Epithelial cell of esophagus (primary cell): ENCODE data around the gene DPP6.

Experiments
- DNase-seq: peaks from one replicate; pipeline ENCODE4 v3.0.0; 2010; ENCODE audit warnings: low read depth
- H3K4me3 ChIP-seq: 2 replicates; pipeline ENCODE4 v1.5.1; 2011; ENCODE audit warnings: mild to moderate bottlenecking, low read length, control low read depth
- TF ChIP-seq, protein P1 (sequence below): IDR thresholded peaks from 2 replicates; pipeline ENCODE4 v1.5.1; 2011; ENCODE audit warnings: low read depth, mild to moderate bottlenecking, low read length, control low read depth, inconsistent platforms; ENCODE audit not compliant: insufficient read depth; ENCODE audit errors: missing control alignments

The DPP6 gene

GRCh38 chr7:154451480-154452457, 399.6 kb downstream of the DPP6 start:
- DNase-seq = no peak
- TF ChIP-seq, protein P1, sequence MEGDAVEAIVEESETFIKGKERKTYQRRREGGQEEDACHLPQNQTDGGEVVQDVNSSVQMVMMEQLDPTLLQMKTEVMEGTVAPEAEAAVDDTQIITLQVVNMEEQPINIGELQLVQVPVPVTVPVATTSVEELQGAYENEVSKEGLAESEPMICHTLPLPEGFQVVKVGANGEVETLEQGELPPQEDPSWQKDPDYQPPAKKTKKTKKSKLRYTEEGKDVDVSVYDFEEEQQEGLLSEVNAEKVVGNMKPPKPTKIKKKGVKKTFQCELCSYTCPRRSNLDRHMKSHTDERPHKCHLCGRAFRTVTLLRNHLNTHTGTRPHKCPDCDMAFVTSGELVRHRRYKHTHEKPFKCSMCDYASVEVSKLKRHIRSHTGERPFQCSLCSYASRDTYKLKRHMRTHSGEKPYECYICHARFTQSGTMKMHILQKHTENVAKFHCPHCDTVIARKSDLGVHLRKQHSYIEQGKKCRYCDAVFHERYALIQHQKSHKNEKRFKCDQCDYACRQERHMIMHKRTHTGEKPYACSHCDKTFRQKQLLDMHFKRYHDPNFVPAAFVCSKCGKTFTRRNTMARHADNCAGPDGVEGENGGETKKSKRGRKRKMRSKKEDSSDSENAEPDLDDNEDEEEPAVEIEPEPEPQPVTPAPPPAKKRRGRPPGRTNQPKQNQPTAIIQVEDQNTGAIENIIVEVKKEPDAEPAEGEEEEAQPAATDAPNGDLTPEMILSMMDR = no peak
- no peak overlapping the region for H3K4me3 ChIP-seq

DNA sequence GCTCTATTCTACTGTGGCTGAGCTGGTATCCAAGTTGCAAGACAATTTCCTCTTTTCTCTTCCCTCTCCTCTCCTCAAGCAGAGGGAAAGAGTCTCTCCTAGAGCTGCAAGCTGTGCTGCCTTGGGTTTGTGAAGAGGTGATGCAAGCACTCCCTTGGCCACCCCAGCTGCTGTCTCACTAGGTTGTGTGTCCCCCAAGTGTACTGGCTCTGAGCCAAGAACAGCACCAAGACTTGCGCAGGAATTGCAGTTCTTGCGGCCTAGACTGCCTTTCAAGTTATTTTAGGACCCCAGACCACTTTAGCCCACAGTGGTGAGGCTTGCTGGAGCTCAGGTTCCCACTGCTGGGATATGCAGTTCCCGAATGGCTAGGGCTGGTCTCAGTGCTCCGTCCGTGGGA, 411.6 kb downstream of the DPP6 start:
- no peak overlapping the region for H3K4me3 ChIP-seq
- TF ChIP-seq, protein P1 = no peak
- no peak for DNase-seq

- TF ChIP-seq, protein P1 = no peak
- no peak for DNase-seq
- no peak overlapping the region for H3K4me3 ChIP-seq
Measured at GRCh38 chr7:154469652-154470051, 417.5 kb downstream of the DPP6 start.

- no peak overlapping the region for H3K4me3 ChIP-seq
- no peak for DNase-seq
- TF ChIP-seq, protein P1 = no peak
Measured at GRCh38 chr7:154472343-154472742, 420.1 kb downstream of the DPP6 start.

DNA sequence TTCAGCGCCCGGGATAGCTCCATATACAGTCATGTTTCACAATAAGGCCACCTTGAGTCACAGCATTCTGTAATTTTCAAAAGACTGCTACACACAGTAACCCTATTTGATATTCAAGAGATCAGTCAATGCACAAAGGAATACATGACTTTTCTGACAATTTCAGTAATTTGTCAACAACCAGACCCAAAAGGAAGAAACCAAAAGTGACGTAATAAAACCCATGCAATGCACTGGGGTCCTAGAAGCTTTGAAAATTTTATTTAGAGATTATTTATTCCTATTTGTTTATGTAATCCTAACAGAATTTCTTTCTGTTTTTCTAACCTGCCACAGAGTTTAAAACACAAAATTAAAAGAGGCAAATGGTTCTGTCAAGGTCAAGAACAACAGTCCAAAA, 421.2 kb downstream of the DPP6 start:
- TF ChIP-seq, protein P1 = no peak
- no peak overlapping the region for H3K4me3 ChIP-seq
- no peak for DNase-seq

- TF ChIP-seq, protein P1 = no peak
- no peak for DNase-seq
Measured at GRCh38 chr7:154474903-154475520, 422.8 kb downstream of the DPP6 start.

GRCh38 chr7:154475864-154476263, 423.7 kb downstream of the DPP6 start:
- H3K4me3 ChIP-seq = no peak overlapping the region
- no peak for DNase-seq
- TF ChIP-seq, protein P1 = no peak

More at GRCh38 chr7:154474903-154475520, 422.8 kb downstream of the DPP6 start:
- H3K4me3 ChIP-seq = no peak overlapping the region
